HG02938 (cell line): ENCODE results near the gene MAVS.
"Not testable (repeated sequence)": the region's sequence is repeated elsewhere in the genome, so short reads cannot be mapped to it uniquely, and the experiment has no call there.

Source experiments
- ATAC-seq: cut with Tn5 transposase; IDR thresholded peaks from one replicate; pipeline ENCODE4 v1.9.1; 2021; ENCODE audit warnings: mild to moderate bottlenecking, moderate library complexity; ENCODE audit not compliant: unreplicated experiment

The MAVS gene

DNA sequence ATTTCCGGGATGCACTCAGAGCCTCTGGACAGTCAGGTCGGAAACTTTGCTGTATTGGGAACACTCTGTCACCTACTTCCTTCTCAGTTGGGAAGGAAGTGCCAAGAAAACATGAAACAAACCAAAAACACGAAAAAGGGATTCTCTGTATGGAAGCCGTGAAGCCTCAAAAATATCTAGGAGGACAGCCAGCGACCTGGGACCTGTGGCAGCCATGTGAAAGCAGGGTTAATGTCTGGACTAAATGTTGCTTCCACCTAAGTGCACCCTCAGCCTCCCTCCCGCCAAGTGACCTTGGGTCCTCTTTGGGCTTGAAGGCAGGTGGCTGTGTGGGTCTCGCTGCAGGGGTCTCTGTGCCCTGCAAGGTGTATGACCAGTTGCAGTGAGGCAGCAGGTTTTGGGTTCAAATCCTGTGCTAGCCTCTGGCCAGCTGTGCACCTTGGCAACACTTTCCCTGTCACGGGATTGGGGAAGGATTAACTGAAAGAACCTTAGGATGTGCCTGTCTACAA lies 851 bp downstream of the MAVS start:
- ATAC-seq, result no peak

DNA sequence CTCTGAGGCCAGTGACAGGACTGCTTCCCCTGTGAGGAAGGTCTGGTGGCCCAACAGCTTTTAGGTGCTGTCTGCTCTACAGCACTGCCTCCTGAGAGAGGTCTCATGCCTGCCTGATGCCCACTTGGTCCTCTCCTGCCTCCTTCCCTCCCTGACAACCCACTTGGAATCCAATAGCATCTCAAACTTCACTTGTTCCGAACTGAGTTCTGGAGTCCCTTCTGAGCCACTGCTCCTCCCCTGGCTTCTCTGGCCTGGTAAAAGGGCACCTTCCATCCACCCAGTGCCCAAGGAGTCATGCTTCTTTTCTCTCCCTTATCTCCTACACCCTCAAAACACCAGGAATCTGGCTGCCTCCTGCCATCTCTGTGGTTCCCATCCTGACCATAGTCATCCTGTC lies 1.9 kb downstream of the MAVS start:
- ATAC-seq, result no peak

DNA sequence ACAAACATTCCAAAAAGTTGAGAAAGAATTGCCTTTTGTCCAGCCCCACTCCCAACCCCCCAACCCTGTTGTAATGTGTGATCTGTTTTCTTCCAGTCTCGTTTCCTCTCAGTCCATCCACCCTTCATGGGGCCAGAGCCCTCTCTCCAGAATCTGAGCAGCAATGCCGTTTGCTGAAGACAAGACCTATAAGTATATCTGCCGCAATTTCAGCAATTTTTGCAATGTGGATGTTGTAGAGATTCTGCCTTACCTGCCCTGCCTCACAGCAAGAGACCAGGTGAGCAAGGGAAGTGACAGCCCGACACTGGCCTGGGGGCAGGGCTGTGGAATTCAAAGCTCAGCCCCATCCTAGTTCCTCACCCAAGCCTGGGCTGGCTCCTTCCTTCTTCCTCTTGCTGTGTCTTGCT lies 7.8 kb downstream of the MAVS start:
- ATAC-seq, result no peak

DNA sequence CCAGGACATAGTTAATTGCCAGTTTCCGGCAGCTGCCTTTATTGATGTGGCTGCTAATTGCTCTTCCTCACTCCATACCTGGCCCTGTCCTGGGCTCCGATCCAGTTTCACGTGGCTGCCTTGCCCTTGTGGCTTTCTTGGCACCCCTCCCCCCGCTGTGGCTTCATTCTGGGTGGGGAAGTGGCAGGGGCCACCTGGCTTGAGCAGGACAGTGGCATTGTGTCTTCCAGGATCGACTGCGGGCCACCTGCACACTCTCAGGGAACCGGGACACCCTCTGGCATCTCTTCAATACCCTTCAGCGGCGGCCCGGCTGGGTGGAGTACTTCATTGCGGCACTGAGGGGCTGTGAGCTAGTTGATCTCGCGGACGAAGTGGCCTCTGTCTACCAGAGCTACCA lies 10.8 kb downstream of the MAVS start:
- no peak for ATAC-seq

DNA sequence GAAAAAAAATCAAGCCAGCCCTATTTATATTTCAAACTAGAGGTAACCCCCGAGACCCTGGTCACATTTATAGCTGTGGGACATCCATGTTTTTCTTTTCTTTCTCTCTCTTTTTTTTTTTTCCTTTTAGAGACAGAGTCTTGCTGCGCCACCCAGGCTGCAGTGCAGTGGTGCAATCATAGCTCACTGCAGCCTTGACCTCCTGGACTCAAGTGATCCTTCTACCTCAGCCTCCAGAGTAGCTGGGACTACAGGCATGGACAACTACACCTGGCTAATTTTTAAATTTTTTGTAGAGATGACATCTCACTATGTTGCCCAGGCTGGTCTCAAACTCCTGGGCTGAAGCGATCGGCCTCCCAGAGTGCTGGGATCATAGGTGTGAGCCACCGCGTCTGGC lies 12.1 kb downstream of the MAVS start:
- no peak for ATAC-seq

DNA sequence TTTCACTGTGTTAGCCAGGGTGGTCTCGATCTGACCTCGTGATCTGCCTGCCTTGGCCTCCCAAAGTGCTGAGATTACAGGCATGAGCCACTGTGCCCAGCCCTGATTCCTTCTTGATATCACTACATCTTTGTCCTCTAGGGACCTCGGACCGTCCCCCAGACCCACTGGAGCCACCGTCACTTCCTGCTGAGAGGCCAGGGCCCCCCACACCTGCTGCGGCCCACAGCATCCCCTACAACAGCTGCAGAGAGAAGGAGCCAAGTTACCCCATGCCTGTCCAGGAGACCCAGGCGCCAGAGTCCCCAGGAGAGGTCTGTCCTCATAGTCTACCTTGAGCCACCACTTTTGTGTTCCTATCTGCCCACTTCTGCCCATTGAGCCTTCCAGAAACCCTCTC lies 14.6 kb downstream of the MAVS start:
- no peak for ATAC-seq

DNA sequence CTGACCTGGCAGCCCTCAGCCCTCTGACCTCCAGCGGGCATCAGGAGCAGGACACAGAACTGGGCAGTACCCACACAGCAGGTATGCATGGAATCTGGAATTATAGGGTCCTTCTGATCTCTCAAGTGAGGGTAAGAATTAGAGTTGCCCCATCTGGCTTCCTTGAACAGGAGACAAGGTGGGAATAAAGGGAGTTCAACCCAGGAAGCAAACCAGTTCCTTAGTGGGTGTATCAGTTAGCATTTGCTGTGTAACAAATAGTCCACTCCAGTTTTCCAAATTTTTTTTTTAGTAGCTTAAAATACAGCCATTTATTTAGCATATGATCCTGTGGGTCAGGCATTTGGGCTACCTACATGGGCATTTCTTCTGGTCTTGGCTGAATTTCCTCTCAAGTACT lies 15.7 kb downstream of the MAVS start:
- ATAC-seq, result no peak

DNA sequence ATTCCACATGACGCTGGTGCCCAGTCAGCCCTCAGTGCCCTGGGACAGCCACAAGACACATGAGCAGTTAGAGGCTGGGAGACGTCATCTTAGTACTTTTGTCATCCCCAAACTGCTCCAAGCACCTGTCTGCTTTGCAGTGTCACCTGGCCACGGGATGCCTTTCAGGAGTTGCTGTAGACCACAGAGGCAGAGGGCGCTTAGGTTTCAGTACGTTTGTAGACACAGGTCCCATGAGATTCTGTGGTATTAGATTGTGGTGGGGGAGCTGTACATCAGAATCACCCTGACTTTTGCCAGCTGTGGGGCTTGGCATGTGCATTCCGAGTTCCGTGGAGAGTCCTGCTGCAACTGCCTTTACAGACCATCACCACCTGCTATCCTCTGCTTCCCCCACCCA lies 16.7 kb downstream of the MAVS start:
- no peak for ATAC-seq

DNA sequence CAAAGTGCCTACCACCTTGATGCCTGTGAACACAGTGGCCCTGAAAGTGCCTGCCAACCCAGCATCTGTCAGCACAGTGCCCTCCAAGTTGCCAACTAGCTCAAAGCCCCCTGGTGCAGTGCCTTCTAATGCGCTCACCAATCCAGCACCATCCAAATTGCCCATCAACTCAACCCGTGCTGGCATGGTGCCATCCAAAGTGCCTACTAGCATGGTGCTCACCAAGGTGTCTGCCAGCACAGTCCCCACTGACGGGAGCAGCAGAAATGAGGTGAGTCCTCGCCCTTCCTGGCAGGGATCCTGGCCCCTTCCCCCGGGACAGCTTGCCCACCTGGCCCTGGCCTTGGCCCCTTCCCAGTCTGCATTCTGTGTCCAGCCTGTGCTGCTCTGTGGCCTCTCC lies 17.9 kb downstream of the MAVS start:
- no peak for ATAC-seq

DNA sequence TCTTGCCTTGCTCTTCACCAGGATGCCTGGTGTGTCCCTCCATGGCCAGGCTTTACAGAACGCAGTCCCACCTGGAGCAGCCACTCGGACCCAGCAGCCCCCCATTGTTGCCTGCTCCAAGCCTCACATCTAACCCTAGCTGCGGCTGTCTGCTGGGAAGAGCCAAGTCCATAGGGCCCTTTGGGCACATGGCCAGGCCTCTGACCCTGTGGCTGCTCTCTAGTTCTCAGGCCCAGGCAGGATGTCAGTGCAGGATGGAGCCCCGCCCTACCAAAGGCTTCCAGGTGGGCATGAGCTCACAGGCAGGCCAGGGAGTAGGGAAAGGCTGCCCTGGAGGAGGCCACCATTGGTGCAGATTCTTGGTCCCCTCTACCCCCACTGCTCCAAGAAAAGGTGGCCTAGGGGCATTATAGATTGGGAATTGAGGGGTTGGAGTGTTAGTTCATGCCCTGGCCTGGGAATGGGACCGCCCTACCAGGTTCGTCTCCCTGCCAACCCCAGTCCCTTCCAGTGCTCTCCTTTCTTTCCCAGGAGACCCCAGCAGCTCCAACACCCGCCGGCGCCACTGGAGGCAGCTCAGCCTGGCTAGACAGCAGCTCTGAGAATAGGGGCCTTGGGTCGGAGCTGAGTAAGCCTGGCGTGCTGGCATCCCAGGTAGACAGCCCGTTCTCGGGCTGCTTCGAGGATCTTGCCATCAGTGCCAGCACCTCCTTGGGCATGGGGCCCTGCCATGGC lies 18.7 kb downstream of the MAVS start:
- no peak for ATAC-seq

DNA sequence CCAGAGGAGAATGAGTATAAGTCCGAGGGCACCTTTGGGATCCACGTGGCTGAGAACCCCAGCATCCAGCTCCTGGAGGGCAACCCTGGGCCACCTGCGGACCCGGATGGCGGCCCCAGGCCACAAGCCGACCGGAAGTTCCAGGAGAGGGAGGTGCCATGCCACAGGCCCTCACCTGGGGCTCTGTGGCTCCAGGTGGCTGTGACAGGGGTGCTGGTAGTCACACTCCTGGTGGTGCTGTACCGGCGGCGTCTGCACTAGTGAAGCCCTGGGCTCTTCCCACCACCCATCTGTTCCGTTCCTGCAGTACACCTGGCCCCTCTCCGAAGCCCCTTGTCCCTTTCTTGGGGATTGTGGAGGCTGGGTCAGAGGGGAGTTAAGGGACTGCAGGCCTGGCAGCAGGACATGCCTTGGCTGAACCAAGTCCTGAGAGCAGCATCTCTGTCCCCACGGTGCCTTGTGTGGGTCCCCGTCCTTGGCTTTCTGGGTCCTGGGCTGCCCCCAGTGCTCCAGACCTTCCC lies 19.3 kb downstream of the MAVS start:
- ATAC-seq, result no peak

DNA sequence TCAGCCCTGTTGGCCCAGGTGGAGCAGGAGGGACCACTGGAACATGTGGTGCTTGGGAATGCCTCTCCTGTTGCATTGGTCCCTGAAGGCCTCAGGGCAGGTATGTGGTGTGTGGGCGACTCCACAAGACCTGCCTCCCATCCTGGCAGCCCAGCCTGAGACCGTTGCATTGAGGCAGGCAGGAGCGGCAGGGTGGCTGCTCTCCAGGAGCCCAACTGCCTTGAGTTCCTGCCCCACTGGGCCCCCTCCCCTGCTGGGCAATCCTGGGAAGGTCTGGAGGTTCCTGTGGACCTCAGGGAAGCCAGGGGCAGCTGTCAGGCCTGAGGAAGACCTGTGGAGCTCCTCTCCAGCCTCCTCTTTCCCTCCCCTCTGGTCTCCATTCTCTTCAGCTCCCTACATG lies 19.8 kb downstream of the MAVS start:
- ATAC-seq, result no peak

DNA sequence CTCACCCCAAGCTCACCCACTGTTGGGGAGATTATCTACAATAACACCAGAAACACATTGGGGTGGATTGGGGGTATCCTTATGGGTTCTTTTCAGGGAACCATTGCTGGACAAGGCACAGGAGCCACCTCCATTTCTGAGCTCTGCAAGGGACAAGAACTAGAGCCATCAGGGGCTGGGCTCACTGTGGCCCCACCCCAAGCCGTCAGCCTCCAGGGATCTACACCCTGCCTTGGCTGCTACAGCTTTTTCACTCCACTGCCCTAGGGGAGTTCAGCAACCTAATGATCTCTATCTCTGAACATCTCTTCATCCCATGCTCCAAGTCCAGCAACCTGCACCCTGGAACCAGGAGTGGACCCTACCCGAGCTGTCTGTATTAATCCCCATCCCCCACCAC lies 21.2 kb downstream of the MAVS start:
- no peak for ATAC-seq

DNA sequence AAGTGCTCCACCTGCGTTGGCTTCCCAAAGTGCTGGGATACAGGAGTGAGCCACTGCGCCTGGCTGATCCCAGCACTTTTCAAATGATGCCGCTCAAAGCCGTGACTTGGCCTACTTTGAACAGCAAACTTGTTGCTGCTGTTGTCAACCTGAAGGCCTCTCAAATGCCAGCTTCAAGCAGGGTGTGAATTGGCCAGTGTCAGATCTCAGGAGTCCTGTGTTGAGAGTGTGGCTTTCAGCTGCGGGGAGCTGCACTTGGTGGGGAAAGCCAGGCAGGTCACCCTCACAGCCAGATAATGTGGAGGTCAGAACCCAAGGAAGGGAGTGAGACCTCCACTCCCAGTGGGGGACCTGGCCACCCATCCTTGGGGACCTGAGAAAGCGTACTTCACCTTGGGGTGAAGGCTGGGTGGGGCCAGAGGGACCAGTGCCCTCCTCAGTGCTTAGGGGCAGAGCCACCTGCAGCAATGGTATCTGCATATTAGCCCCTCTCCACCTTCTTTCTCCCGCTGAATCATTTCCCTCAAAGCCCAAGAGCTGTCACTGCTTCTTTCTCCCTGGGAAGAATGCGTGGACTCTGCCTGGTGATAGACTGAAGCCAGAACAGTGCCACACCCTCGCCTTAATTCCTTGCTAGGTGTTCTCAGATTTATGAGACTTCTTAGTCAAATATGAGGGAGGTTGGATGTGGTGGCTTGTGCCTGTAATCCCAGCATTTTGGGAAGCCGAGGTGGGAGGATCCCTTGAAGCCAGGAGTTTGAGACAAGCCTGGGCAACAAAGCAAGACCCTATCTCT lies 23.4 kb downstream of the MAVS start:
- no peak for ATAC-seq

DNA sequence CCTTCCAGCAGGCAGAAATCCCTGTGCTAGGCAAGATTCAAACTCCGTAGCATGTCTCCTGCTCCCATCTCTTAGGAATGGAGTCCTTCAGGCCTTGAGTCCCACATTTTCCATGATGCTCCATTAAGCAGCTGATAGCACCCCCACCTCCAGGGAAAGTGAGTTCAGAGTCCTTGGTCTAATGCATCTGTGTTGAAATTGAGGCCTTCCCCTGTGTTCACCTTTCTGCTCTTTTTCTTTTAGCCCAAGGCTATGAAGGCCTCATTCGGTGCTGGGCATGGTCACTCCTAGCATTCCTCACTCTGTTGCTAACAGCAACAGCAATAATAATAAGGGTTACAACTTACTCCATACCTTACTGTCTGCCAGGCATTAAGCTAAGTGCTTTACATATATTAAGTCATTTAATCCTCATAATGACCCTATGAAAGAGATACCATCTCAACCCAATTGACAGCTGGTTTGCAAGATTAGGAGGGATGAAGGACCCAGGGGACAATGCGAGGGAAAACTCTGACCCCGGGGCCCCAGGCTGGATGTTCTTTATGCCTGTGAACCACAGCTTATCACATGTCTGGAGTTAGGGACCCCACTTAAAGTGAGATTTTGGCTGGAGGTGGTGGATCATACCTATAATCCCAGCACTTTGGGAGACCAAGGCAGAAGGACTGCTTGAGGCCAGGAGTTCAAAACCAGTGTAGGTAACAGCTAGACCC lies 25.1 kb downstream of the MAVS start:
- no peak for ATAC-seq

DNA sequence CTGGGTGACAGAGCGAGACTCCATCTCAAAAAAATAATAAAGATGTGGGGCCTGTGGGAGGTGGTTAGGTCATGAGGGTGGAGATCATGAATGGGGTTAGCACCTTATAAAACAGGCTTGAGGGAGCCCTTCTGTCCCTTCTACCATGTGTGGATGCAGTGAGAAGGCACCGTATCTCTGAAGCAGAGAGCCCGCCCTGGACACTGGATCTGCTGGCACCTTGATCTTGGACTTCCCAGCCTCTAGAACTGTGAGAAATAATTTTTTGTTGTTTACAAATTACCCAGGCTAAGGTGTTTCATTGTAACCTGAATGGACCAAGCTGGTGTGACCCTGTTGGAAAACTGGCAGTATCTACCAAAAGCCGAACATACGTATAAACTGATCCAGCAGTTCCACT lies 26.9 kb downstream of the MAVS start:
- no peak for ATAC-seq

DNA sequence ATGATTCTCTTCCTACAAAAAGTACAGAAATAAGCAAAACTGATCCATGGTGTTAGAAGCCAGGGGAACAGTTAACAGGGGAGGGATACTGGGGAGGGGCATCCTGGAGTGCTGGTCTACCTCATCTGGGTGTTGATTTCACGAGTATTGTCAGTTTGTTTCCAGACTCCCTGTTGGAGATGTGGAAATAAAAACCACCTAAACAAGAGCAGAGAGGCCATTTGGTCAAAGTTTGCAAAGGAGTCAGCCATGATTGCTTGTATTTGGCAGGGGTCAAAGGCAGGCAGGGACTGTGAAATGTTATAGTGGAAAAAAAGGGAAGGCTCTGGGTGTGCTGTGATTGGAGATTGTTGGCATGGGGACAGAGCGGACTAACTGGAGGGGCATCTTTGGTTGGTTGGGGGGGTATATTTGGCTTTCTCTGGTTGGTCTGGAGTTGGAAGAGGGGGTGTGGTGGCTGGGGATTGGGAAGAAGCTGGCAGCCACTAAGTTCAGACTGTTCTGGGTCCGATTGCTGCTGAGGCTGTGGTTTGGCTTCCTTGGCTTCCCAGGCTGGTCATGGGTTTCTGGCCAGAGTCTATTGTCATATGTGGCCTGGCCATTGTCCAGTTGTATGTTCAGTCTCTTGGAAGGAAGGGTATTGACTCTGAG lies 27.7 kb downstream of the MAVS start:
- ATAC-seq, result no peak

DNA sequence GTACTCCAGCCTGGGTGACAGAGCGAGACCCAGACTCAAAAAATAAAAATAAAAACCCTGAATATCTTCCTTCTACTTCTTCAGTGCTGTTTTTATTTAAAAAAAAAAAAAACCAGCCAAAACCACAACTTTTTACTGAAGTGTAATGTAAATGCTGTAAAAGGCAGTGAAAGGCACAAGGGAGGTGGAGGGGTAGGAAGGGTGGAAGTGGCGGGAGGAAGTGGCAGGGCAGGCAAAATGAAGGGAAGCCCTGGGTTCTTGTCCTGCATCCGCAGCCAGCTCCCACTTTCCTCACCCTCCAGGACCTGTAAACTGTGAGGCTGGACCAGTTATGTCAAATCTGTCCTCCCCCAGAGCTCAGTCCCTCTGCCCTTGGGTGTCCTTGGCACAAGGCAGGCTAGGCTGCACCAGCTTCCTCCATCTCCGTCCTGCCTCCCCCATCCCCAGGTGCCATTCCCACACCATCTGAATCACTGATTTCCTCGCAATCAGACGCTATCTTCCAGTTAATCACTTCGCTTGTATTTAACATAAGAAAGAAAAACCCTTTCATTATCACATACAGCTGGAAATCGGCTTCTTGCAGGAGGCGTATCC lies 28.8 kb downstream of the MAVS start:
- no peak for ATAC-seq

DNA sequence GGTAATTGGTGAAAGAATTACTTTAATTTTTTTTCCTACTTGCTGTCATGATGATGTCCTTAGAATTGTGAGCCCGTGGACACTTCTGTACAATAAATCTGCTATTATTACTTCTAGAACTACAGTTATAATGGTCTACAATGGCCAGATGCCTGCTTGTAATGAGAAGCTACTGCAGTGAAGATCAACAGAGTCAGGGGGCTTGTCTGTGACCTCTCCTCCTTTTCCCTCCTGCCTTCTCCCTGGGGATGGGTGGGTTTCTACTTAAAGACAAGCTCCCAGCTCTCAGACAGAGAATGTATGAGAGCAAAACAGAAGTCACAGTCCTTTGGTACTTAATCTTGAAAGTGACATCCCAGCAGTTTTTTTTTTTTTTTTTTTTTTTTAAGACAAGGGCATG lies 29.4 kb downstream of the MAVS start:
- no peak for ATAC-seq

DNA sequence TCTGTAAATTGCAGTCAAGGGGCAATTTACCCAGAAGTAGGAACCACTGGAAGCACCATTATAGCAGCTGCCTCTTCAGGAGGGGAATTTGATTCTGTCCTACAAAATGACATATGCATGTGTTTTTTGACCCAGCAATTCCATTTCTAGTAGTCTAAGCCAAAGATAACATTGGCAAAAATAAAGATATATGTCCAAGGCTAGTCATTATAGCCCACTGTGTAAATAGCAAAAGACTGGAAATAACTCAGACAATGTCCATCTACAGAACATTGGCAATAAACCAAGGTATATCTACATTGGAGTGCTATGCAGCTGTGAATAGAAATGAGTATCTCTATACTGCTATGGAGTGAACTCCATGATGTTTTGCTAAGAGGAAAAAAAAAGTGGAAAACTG lies 30.0 kb downstream of the MAVS start:
- no peak for ATAC-seq

DNA sequence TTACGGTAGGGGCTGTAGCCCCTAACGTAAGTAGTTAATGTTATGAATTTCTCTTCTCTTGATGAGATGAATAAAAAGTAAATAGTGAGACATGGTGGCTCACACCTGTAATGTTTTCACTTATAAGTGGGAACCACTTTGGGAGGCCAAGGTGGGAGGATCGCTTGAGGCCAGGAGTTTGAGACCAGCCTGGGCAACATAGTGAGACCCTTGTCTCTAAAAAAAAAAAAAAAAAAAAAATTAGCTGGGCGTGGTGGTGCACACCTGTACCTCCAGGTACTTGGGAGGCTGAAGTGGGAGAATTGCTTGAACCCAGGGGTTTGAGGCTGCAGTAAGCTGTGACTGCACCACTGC lies 32.3 kb downstream of the MAVS start:
- not testable (repeated sequence) for ATAC-seq
